ENCODE data around the gene PPM1B.
A peak's percentile ranks its signal among the peaks of the same experiment; 100 is the strongest.
"Not testable (repeated sequence)": the region's sequence is repeated elsewhere in the genome, so short reads cannot be mapped to it uniquely, and the experiment has no call there.

PPM1B gene

GRCh38 chr2:44201648-44202165, 33.0 kb downstream of the PPM1B start:
- no peak for DNase-seq (ENCODE audit: low read depth)

GRCh38 chr2:44203542-44203941, 34.9 kb downstream of the PPM1B start:
- DNase-seq (ENCODE audit: low read depth), result no peak

DNA sequence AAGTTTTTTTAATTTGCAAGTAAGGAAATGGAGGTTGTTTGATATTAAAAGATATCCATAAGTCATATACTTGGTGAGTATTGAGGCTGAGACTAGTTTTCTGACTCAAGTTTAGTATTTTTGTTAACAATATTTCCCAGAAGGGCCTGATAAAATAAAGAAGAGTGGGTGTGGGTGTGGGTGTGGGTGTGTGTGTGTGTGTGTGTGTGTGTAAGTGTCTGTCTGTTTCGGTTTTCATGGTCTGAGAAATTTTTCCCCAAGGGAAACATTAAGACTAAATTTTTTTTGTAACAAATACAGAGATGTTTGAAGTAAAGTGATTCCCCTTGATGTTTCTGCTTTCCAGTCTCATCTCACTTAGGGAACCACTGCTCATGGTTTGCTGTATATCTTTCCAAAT, 36.5 kb downstream of the PPM1B start:
- no peak for DNase-seq (ENCODE audit: low read depth)

GRCh38 chr2:44207102-44207501, 38.4 kb downstream of the PPM1B start:
- DNase-seq (ENCODE audit: low read depth), result no peak

DNA sequence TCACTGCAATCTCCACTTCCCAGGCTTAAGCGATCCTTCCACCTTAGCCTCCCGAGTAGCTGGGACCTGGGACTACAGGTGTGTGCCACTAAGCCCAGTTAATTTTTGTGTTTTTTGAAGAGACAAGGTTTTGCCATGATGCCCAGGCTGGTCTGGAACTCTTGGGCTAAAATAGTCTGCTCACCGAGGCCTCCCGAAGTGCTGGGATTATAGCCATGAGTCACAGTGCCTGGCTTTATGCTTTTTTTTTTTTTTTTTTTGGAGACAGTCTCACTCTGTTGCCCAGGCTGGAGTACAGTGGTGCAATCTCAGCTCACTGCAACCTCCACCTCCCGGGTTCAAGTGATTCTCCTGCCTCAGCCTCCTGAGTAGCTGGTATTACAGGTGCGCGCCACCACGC, 39.0 kb downstream of the PPM1B start:
- not testable (repeated sequence) for DNase-seq (ENCODE audit: low read depth)

DNA sequence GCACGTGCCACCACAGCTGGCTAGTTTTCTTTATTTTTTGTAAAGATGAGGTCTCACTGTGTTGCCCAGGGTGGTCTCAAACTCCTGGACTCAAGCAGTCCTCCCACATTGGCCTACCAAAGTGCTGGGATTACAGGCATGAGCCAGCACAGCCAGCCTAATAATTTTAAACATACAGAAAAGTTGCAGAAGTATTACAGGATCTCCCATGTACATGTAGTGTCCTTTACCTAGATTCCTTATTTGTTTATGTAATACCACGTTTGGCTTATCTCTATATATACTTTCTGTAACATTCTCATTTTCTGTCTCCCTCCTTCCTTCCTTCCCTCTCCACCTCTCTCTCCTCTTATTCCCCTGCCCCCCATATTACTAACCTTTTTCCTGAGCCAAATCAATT, 41.7 kb downstream of the PPM1B start:
- DNase-seq (ENCODE audit: low read depth), result no peak

GRCh38 chr2:44211183-44211582, 42.5 kb downstream of the PPM1B start:
- DNase-seq (ENCODE audit: low read depth), result no peak

- DNase-seq (ENCODE audit: low read depth), result no peak
Observed at GRCh38 chr2:44212302-44212701, 43.6 kb downstream of the PPM1B start.

- DNase-seq (ENCODE audit: low read depth), result no peak
Observed at GRCh38 chr2:44215827-44216226, 47.2 kb downstream of the PPM1B start.

DNA sequence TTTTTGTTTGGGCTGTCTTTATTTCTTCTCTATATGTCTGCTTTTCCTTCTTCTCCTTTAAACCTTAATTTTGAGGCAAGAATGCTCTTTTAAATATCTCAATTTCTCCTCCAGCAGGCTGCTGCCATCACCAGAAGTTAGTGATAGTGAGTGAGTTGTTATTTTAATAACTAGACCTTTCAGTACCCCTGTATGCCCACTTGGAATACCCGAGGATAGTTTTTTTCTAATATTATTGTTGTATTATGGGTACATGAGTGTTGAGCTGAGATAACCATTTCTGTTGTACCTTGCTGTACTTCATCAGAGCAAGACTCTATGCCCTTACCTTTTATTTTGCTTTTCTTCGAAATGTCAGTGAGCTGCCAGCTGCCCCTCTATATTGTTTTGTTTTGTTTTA, 50.1 kb downstream of the PPM1B start:
- no peak for DNase-seq (ENCODE audit: low read depth)

DNA sequence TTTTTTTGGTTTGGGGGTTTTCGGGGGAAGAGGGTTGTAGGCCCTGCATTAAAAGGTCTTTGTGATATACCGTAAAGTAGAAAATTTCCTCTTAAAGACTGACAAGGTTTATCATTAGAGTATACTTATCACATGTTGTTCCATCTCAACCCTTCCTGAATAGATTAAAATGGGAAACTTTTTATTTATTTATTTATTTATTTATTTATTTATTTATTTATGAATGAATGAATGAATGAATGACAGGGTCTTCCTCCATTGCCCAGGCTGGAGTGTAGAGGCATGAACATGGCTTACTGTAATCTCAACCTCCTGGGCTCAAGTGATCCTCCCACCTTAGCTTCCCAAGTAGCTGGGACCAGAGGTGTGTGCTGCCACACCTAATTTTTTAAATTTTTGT, 58.1 kb downstream of the PPM1B start:
- no peak for DNase-seq (ENCODE audit: low read depth)

- DNase-seq (ENCODE audit: low read depth), result no peak
Observed at GRCh38 chr2:44230378-44230777, 61.7 kb downstream of the PPM1B start.

GRCh38 chr2:44233450-44234128, 64.9 kb downstream of the PPM1B start:
- DNase-seq (ENCODE audit: low read depth), result no peak

DNA sequence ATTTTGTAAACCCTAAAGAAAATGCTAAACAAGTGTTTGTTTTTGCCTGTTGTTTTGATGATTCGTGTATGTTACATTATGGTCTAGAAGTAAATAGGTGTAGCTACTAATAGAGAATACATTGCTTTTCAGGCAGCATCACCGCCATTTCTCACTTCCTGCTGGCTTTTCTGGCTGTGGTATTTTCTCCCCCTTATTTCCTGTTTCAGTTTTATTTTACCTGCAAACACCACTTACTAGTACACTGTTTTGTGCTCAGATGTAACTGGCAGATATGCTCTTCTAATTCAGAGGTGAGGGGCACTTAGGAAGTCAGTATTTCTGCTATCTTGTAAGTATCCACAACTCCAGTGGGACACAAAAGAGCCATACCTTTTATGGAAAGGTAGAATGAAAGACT, 68.5 kb downstream of the PPM1B start:
- DNase-seq (ENCODE audit: low read depth), result no peak

- no peak for DNase-seq (ENCODE audit: low read depth)
Observed at GRCh38 chr2:44242904-44243303, 74.2 kb downstream of the PPM1B start.

DNA sequence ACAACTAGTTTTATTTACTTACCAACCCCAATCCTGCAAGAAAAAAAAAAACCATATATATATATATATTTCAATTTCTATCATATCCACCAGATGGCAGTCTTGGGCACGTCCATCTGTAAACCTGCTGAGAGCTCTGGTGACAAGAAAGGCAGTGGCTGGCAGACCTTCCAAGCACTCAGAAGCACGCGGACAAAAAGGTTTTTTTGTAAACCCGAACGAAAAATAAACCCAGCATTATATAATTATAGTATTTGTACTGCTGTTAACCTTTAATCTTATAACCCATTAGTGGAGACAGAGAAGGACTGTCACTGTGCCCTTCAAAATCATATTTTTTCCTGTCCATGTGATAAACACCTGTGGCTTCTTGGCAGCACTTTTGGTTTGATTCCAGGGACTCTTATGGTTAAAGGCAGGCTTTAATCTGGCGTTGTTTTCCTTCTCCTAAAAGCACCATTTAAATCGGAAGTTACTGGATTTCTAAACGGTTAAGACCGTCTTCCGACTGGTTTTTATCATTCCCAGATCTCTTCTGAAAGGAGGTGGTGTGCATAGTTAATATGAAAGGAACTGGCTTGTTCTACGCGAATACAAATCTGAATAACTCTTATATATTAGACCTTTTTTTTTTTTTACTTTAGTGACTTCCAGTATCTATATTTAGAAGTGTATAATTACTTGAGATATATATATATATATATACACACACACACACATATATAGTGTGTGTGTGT, 75.6 kb downstream of the PPM1B start:
- peak; percentile 15 for DNase-seq (ENCODE audit: low read depth)

GRCh38 chr2:44245083-44245861, 76.6 kb downstream of the PPM1B start:
- no peak for DNase-seq (ENCODE audit: low read depth)

DNA sequence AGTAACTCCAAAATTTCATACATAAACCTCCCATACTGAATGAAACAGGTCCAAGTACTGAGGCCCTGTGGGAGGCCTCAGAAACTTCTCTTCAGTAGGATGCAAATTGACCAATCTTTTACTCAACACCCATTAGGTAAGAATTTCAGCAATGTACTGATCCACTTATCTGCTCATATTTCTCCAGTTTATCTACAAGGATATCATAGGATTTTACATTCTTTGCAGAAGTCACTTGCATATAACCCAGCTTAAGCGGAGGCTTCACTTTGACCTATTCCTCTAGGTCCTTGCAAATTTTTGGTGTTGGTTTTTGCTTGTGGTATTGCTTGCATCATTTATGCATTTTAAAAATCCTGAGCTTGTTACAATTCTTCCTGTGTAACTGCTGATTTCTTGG, 77.8 kb downstream of the PPM1B start:
- no peak for DNase-seq (ENCODE audit: low read depth)

DNA sequence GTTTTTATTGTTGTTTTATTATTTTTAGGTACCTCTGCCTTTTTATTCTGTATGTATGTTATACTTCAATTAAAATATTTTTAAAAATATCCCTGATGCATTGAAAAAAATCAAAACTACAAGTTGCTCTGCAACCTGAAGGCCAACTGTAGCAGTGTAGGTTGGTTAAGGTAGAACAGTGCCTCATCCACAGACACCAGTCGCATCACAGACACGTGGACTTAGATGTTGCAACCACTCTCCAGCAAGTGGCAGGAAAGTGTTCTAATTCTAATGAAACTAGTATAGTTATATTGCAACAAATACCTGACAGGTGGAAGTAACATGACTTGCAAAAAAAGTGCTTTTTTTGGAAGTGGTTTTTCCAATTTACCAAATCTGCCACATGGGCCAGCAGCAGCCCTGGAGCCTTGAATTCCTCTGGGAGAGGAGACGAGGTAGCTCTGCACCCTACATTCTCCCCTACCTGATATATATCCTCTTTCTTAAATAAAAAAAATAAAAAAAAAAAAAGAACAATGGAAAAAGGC, 78.2 kb downstream of the PPM1B start:
- DNase-seq (ENCODE audit: low read depth), result no peak

DNA sequence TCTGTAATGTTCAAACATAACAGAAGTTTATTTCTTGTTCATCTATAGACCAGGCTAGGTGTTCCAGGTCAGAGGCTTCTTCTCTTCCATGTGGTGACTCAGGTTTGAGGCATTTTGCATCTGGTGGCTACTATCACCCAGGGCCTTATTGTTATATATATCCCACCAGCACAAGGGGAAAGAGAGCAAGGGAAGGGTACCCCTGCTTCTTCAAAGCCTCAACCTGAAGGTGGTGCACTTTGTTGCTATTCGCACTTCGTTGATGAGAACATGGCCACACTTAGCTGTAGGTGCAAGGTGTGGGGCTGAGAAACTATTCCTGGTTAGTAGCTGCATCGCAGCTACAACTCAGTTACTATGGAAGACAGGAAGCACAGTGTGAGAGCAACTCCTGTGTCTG, 79.2 kb downstream of the PPM1B start:
- DNase-seq (ENCODE audit: low read depth), result no peak

- not testable (repeated sequence) for DNase-seq (ENCODE audit: low read depth)
Observed at GRCh38 chr2:44249269-44249668, 80.6 kb downstream of the PPM1B start.

- DNase-seq (ENCODE audit: low read depth), result no peak
Observed at GRCh38 chr2:44250376-44250775, 81.7 kb downstream of the PPM1B start.

- no peak for DNase-seq (ENCODE audit: low read depth)
Observed at GRCh38 chr2:44254023-44254422, 85.3 kb downstream of the PPM1B start.
